ENCODE results near the gene UBR7.

The UBR7 gene

GRCh38 chr14:93249128-93249831 is 42.2 kb downstream of the UBR7 start:
- TF ChIP-seq, protein P1, sequence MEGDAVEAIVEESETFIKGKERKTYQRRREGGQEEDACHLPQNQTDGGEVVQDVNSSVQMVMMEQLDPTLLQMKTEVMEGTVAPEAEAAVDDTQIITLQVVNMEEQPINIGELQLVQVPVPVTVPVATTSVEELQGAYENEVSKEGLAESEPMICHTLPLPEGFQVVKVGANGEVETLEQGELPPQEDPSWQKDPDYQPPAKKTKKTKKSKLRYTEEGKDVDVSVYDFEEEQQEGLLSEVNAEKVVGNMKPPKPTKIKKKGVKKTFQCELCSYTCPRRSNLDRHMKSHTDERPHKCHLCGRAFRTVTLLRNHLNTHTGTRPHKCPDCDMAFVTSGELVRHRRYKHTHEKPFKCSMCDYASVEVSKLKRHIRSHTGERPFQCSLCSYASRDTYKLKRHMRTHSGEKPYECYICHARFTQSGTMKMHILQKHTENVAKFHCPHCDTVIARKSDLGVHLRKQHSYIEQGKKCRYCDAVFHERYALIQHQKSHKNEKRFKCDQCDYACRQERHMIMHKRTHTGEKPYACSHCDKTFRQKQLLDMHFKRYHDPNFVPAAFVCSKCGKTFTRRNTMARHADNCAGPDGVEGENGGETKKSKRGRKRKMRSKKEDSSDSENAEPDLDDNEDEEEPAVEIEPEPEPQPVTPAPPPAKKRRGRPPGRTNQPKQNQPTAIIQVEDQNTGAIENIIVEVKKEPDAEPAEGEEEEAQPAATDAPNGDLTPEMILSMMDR (IDR thresholded peaks at IDR 0.05; ENCODE audit: low read depth, low read length), result no peak
- peaks cover 52% of the 10 kb centered on the region for H3K36me3 ChIP-seq
- no peak for DNase-seq
- no peak overlapping the region for H3K4me3 ChIP-seq (ENCODE audit: low read depth, low read length)
- H3K4me1 ChIP-seq, result no peaks in the 10 kb centered on the region
- H3K9me3 ChIP-seq, result no peaks in the 10 kb centered on the region
- no peaks in the 10 kb centered on the region for H3K27me3 ChIP-seq

DNA sequence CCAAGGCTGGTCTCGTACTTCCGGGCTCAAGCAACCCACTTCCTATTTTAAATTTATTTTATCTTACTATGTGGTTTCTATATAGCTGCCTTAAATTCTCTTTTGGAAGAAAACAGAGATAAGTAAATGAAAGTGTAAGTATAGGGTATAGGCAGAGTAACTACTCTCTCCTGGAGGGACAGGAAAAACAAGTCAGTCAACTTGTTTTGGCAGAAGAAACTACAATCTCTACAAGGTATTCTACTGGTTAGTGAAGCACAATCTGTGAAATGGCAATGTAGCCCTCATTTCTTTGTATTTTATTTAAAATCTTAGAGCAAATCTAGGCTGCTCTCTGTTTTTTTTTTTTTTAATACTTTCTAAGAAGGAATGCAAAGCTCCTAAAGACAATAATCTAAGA is 55.4 kb downstream of the UBR7 start:
- TF ChIP-seq, protein P1 (IDR thresholded peaks at IDR 0.05; ENCODE audit: low read depth, low read length), result no peak
- no peak for DNase-seq
- Histone ChIP-seq H3K27me3 (no peaks in the 10 kb centered on the region), H3K36me3 (peaks cover 14% of the 10 kb centered on the region), H3K9me3 (no peaks in the 10 kb centered on the region), H3K4me3 (ENCODE audit: low read depth, low read length) (no peak overlapping the region), H3K4me1 (no peaks in the 10 kb centered on the region)

- H3K27me3 ChIP-seq, result no peaks in the 10 kb centered on the region
- DNase-seq, result no peak
These were observed 56.4 kb downstream of the UBR7 start for GRCh38 chr14:93263416-93263815.

GRCh38 chr14:93266127-93266526 is 59.1 kb downstream of the UBR7 start:
- Histone ChIP-seq H3K9me3 (no peaks in the 10 kb centered on the region), H3K36me3 (peaks cover 10% of the 10 kb centered on the region), H3K4me3 (ENCODE audit: low read depth, low read length) (no peak overlapping the region), H3K27me3 (no peaks in the 10 kb centered on the region), H3K4me1 (no peaks in the 10 kb centered on the region)
- DNase-seq, result no peak
- TF ChIP-seq, protein P1 (IDR thresholded peaks at IDR 0.05; ENCODE audit: low read depth, low read length), result no peak

More at GRCh38 chr14:93263416-93263815, 56.4 kb downstream of the UBR7 start:
- TF ChIP-seq, protein P1 (IDR thresholded peaks at IDR 0.05; ENCODE audit: low read depth, low read length), result no peak
- H3K4me3 ChIP-seq (ENCODE audit: low read depth, low read length), result no peak overlapping the region
- peaks cover 14% of the 10 kb centered on the region for H3K36me3 ChIP-seq
- H3K4me1 ChIP-seq, result no peaks in the 10 kb centered on the region
- no peaks in the 10 kb centered on the region for H3K9me3 ChIP-seq

DNA sequence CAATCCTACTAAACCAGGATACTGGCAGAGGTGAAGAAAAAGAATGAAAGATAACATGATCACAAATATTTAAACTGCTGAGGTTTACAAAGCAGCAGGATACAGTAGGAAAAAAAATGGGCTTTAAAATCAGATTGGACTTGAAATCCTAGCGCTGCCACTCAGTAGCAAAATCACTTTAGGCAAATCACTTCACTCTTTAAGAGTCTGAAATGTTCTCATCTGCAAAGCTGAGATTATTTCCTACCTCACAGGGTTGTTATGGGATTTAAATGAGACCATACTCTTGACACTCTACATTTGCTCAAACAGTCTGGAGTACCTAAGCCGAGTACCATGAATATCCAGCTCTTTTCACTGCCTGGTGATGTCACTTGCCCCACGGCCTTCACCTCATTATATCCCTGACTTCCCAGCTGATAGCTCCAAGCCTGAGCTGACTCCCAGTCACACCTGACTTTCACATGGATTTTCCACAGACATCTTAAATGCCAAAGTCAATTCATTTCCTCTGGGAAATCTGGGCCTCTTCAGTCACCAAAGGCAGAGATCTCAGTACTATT is 60.2 kb downstream of the UBR7 start:
- Histone ChIP-seq H3K4me1 (no peaks in the 10 kb centered on the region), H3K36me3 (peaks cover 10% of the 10 kb centered on the region), H3K4me3 (ENCODE audit: low read depth, low read length) (no peak overlapping the region), H3K9me3 (no peaks in the 10 kb centered on the region), H3K27me3 (no peaks in the 10 kb centered on the region)
- TF ChIP-seq, protein P1 (IDR thresholded peaks at IDR 0.05; ENCODE audit: low read depth, low read length), result no peak
- DNase-seq, result no peak

DNA sequence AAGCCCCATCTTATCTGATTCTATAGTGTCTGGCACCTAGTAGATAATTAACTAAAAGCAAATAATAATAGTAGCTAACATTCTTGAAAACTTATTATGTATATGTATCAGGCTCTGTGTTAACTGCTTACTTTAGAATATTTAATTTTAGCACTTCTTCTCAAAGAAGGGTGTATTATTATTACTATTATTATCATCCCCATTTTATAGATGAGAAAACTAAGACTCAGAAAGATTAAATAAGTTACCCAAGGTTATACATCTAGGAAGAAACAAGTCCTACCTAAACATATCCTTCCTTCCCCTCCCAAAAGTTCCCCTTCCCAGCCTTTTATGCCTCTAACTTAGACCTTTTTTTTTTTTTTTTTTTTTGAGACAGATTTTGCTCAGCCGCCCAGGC is 61.4 kb downstream of the UBR7 start:
- H3K4me3 ChIP-seq (ENCODE audit: low read depth, low read length), result no peak overlapping the region
- no peaks in the 10 kb centered on the region for H3K27me3 ChIP-seq
- no peaks in the 10 kb centered on the region for H3K9me3 ChIP-seq
- peaks cover 5% of the 10 kb centered on the region for H3K36me3 ChIP-seq
- DNase-seq, result no peak
- TF ChIP-seq, protein P1 (IDR thresholded peaks at IDR 0.05; ENCODE audit: low read depth, low read length), result no peak
- peaks cover 5% of the 10 kb centered on the region; the same call in 1 of the 2 replicates for H3K4me1 ChIP-seq
